Superior temporal gyrus (tissue), 1 donor: ENCODE results near the gene MYL3.
"Not testable (repeated sequence)": the region's sequence is repeated elsewhere in the genome, so short reads cannot be mapped to it uniquely, and the experiment has no call there.

ENCODE experiments used
- DNase-seq: peaks from one replicate; pipeline ENCODE4 v3.0.0-alpha.2; 2016; ENCODE audit errors: extremely low spot score

MYL3 gene

GRCh38 chr3:46863261-46863782 is at the start of gene MYL3:
MYL3 (minus strand) TSS chr3:46863444; CDS start chr3:46863390, 54 bp downstream.
- no peak for DNase-seq

- DNase-seq = no peak
Measured at GRCh38 chr3:46912986-46913385, 49.7 kb upstream of the MYL3 start.

GRCh38 chr3:46910914-46911313 is 47.7 kb upstream of the MYL3 start:
- DNase-seq = not testable (repeated sequence)

- DNase-seq = no peak
Measured at GRCh38 chr3:46910166-46910760, 47.0 kb upstream of the MYL3 start.

GRCh38 chr3:46909535-46910161 is 46.4 kb upstream of the MYL3 start:
- peak; percentile 92 for DNase-seq

GRCh38 chr3:46908986-46909534 is 45.8 kb upstream of the MYL3 start:
- DNase-seq = no peak

GRCh38 chr3:46908294-46908985 is 45.2 kb upstream of the MYL3 start:
- DNase-seq = no peak

DNA sequence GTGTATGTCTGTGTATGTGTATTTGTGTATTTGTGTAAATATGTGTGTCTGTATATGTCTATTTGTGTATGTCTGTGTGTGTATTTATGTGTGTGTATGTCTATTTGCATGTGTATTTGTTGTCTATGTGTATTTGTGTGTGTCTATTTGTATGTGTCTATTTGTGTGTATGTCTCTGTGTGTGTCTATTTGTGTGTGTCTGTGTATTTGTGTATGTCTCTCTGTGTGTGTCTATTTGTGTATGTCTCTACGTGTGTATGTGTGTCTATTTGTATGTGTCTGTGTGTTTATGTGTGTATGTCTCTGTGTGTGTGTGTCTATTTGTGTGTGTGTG is 44.7 kb upstream of the MYL3 start:
- DNase-seq = no peak

- DNase-seq = no peak
Measured at GRCh38 chr3:46907271-46907670, 44.0 kb upstream of the MYL3 start.

DNA sequence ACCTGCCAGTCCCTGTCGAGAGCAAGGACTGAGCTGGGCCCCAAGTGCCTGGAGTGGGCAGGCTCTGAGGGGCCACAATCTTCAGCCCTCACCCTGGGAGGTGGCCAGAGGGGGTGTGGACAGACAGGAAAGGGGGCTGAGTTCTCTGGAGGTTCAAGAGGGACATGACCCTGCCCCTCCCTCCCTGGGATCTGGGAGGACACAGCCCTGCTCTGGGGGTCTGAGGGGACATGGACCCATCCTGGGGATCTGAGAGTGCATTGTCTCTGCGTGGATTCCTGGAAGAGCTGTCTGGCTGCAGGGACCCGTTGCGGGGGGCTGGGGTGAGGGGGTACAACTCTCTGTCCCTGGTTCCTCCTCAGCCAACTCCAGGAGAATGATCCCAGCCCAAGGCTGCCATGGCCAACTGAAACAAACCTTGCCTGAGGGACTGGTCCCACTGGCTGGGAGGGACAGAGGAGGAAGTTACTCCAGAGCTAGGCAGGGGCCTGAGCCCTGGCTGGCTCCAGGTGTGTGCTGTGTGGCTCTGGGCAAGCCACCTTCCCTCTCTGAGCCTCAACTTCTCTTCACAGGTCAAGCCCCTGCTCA is 43.3 kb upstream of the MYL3 start:
- no peak for DNase-seq

DNA sequence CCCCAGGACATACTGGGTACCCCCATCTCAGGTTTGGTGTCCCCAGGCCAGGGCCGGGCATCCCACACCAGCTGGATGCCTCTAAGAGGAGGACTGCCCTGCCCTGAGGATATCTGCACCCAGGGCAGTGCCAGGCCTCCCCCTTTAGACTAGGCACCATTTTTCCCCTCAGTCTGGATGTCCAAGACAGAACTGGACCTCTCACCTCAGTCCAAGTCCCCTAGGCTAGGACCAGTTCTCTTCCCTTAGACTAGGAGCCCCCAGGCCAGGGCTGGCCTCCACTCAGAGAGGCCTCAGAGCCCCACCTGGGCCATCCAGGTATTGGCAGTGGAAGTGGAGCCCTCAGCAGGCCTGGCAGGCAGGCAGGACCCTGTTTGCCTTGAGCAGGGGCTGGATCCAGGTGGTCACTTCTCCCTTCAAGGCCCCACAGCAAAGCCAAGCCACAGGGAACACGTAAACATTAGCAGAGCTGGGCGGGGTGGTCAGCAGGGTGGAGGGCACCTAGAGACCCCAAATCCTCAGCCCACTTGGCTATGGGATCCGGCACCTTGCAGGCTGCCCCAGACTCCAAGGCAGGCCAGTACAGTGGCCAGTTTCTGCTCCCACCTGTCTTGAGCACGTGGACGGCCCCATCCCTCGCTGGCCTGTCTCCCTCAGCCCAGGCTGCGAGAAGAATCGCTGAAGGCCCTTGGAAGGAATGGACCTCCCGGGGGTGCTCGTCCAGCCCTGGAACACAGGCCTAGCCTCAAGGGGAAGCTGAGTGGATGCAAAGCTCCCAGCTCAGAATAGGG is 42.6 kb upstream of the MYL3 start:
- DNase-seq = no peak

- DNase-seq = no peak
Measured at GRCh38 chr3:46905213-46905560, 41.9 kb upstream of the MYL3 start.

- no peak for DNase-seq
Measured at GRCh38 chr3:46904303-46905212, 41.3 kb upstream of the MYL3 start.

DNA sequence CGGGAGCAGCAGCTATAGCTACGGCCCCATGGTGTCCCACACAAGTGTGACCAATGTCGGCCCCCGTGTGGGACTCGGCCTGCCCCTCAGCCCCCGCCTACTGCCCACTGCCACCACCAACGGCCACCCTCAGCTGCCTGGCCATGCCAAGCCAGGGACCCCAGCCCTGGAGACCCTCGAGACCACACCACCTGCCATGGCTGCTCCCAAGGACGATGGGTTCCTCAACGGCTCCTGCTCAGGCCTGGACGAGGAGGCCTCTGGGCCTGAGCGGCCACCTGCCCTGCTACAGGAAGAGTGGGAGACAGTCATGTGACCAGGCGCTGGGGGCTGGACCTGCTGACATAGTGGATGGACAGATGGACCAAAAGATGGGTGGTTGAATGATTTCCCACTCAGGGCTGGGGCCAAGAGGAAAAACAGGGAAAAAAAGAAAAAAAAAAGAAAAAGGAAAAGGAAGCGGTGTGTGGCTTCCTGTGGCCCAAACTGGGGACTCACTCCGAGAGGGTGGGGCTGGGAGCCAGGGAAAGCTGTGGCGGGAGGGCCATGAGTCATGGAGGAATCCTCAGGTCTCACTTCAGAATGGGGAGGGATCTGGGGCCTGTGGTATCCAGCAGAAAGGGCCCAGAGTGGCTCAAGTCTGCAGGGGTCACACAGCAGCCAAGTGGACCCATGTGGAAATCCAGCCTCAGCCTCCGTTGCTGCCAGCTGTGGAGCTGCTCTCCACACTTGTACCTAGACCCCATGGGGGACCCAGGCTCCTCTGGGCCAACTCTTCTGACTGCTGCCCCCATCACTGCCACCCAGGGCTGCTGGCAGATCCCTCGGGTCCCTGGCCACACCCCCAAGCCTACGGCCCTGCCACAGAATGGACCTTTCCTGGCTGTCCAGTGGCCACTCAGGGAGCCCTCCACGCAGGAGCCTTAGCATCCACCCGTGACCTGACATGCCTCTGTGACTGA is 40.4 kb upstream of the MYL3 start:
- no peak for DNase-seq

DNA sequence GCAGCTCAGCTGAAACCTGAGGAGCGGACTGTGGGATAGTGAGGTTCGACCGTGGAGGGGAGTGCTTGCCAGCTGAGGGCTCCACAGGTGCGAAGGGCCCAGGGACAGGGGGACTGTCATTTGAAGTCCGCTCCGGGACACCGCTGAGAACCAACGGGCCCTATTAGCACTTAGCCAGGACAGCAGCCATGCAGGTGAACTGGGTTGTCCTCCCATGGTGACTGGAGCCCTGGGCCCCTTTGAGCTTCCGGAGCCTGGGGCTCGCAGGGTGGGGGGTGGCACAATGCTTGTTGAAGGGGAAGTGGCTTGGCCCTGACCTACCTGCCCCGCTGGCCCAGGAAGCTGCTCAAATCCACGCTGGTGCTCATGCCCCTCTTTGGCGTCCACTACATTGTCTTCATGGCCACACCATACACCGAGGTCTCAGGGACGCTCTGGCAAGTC is 39.0 kb upstream of the MYL3 start:
- DNase-seq = no peak

DNA sequence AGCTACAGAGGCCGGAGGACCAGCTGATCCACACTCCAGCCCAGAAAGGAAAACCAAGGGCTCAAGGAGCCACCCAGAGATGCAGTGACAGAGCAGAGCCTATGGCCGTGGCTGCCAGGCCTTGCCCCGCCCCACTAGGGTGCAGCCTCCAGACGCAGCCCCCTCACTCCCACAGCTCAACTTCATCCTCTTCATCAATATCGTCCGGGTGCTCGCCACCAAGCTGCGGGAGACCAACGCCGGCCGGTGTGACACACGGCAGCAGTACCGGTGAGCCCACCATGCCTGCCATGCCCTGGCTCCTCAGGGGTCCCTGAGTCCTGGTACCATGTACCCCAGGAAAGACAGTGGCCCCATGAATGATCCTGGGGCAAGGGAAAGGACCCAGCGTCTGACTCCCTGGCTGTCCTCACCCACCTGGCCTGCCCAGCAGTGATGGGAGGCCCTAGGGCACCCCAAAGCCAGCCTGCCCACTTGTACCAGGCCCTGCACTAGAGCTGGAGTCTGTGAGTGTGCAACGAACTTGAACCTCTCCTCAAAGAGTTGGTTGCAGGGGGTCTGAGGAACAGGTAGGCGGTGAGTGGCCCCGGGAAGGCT is 38.4 kb upstream of the MYL3 start:
- DNase-seq = no peak

GRCh38 chr3:46901061-46901460 is 37.8 kb upstream of the MYL3 start:
- DNase-seq = no peak

DNA sequence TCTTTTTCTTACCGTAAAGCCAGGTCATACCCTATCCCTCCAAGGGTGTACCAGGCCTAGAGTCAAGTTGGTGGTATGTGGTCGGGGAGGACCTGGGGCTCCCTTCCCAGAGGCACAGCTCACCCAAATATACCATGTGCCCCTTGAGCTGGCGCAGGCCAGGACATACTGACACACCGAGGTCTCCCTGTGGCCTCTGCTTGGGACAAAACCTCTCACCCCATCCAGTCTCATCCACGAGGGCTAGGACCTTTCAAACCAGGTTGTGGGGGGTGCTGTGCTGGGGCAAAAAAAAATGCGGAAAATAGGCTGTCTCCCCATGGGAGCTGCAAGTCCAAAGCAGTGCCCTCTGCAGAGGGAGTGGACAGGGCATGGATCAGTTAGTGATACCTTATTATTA is 37.1 kb upstream of the MYL3 start:
- no peak for DNase-seq

DNA sequence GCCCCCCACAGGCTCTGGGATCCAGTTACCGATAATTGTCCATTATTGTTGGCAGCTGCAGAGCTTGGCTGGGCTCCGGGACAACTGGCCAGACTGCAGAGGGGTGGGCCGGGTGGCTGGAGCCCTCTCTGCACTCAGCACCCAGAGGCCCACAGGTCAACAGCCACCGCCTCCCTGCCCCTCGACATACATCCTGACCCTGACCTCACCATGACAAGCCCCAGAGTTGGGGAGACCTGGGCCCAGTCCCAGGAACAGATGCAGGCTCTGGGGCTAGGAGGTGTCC is 36.7 kb upstream of the MYL3 start:
- peak; percentile 60 for DNase-seq
